Right lobe of liver (tissue), 4 donors: ENCODE measurements around the gene MMP15.

Experiments used
- CTCF ChIP-seq, 4 donors: fragments of 200-600 bp in 3 of 4; fragments of 450-650 bp in 1 of 4; IDR thresholded peaks; one replicate each; pipeline versions ENCODE4 v1.5.1 to v1.8.0; 2016 to 2022; ENCODE audit warnings: antibody characterized with exemption in 4 of 4, mild to moderate bottlenecking in 2 of 4
- POLR2A ChIP-seq: fragments of 450-650 bp; IDR thresholded peaks from one replicate; pipeline ENCODE4 v1.6.1; 2017; ENCODE audit warnings: antibody characterized with exemption, mild to moderate bottlenecking
- donor health status: DM: no; HTN: no; CAD: no.
- donor health status: DM: no; HTN: no; CAD: no.
- donor health status: DM: no; HTN: yes; CAD: no.

GRCh38 chr16:58026139-58026704 lies 668 bp downstream of the MMP15 start:
- TF ChIP-seq CTCF (IDR thresholded peaks at IDR 0.05), result no peak
- TF ChIP-seq POLR2A, result no peak
